Measurements from ENCODE around the gene PIK3R3.

PIK3R3 gene

DNA sequence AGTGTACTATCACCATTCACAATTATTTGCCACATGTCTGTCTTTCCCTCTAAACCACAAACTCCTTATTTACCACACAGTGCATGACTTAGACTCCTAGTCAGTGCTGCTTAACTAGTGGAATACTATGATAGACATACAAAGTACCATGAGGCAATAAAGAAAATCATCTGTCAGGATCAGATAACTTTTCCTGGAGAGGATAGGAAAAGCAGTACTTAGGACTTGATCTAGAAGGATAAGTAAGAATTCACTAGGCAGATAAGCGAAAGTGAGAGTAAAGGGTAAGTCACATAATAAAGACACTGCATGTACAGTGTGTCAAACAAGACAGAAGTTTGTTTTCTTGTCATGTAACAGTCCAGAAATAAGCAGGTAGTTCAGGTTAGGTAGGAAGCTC, 21.3 kb upstream of the PIK3R3 start:
- no peak for DNase-seq

GRCh38 chr1:46153228-46153627, 20.8 kb upstream of the PIK3R3 start:
- no peak for DNase-seq

DNA sequence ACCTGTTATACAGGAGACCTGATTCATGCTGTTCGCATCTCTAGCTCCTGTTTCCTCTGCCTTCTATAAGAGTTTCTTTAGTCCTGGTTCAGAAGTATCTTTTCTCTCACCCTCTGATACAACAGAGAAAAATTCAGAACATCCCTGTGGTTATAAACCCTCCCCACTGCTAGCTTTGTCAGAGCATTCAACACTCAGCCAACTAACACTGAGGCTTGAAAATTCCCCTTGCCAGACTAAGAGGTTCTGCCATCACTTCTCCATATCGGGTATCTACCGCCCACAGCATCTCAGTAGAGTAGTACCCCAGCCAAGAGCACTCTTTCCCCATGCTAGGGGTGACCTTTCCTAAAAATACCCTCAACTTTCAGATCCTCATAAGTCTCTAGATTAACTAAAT, 19.6 kb upstream of the PIK3R3 start:
- DNase-seq: no peak

- DNase-seq: no peak
These were observed 17.7 kb upstream of the PIK3R3 start for GRCh38 chr1:46150085-46150484.

DNA sequence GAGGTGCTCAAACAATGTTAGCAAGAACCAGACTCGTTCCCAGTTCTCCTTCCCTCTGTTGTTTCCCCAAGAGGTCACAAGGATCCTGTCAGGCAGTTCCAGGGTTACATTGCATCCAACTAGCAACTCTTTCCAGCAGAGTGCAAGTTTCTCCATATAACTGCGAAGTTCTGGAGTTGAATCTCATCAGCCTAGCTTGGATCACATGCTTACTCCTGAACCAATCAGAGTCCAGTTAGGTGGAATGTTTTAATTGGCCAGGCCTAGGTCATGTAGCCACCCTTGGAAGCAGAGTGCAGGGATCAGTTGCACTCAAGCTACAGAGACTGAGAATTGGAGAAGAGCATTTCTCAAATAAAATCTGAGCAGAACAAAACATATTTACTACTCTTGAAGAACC, 15.9 kb upstream of the PIK3R3 start:
- no peak for DNase-seq

- DNase-seq: no peak
These were observed 5.5 kb upstream of the PIK3R3 start for GRCh38 chr1:46137916-46138315.

- DNase-seq: no peak
These were observed 4.3 kb upstream of the PIK3R3 start for GRCh38 chr1:46136711-46137110.

DNA sequence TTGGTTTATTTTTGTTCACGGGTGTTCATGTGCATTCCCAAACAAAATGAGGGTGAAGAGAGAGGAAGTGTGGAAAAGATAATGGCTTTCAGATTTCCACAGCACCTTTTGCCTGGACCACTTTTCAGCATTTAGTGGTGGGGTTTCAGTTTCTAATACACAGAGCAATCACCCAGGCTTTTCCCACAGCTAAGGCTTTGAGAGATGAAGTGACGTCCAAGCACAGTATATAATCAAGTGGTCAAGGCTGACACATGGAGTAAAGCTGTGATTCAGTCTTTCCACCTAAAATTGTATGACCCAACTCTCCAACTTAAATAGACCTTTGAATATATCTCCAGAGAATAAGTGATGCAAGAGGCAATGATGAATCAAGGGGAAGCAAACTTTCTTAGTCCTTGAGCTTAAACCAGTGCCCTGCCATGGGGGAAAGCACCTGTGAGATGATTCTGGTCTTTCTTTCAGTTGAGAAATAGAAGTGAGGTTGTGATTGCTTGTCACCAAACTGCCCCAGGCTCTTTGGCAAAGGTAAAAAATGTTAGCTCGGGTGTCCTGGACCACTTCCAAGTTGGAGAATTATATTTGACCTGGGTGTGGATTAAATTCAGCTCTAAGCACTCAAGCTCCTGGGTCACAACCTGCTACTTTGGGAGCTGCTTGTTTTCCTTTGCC, 2.4 kb upstream of the PIK3R3 start:
- DNase-seq: no peak

- DNase-seq: no peak
These were observed 1.4 kb upstream of the PIK3R3 start for GRCh38 chr1:46133781-46134350.

- DNase-seq: no peak
These were observed 791 bp upstream of the PIK3R3 start for GRCh38 chr1:46133181-46133658.

GRCh38 chr1:46131712-46132528, 509 bp downstream of the PIK3R3 start:
- peak; percentile 10 to 26 for DNase-seq

DNA sequence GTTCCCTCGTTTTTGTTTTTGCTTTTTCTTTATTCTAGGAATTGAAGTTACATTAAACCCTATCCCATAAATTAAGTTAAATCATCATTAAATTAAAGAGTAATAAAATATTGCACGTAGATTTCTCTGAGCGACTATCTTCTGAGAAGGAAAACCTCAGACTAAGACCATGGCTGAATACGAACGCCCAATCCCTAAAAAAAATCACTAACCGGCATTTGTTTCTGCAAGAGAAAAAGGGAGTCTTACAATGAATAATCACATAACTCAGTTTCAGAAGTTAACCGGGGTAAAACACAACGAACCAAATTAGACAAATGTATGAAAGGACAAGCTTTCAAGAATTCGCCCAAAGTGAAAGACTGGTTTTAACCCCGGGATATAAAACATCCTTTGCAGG, 1.3 kb downstream of the PIK3R3 start:
- DNase-seq: no peak

GRCh38 chr1:46130606-46131005, 1.8 kb downstream of the PIK3R3 start:
- no peak for DNase-seq

DNA sequence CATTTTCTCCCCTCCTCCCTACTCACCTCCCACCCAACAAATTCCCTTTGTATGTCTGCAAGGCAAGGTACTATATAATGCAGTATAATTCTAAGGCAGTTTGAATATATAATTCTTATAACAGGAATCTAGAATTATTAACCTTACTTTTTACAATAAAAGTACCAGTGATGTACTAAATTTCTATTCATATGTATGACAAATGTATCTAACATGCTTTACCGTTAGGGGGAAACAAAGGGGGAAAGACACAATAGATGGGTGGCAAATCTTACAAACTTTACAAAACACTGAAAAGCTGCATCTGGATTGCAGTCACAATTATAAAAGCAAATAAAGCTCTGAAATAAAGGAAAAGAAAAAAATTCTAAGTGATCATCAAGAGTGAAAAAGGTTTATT, 2.3 kb downstream of the PIK3R3 start:
- no peak for DNase-seq

DNA sequence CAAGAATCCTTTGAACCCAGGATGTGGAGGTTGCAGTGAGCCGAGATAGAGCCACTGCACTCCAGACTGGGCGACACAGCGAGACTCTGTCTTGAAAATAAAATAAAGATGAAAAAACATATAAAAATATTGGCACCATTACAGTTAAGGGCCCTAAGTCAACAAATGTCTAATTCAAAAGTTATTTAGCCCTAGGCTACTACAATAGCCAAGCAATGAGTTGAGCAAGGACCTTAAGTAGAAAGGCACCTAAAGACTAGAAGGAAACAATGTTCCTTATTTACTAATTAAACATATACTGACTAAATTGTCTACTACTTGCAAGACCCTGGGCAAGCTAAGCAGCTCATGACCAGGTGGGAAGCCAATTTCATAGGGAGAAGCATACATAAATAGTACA, 4.1 kb downstream of the PIK3R3 start:
- DNase-seq: no peak

DNA sequence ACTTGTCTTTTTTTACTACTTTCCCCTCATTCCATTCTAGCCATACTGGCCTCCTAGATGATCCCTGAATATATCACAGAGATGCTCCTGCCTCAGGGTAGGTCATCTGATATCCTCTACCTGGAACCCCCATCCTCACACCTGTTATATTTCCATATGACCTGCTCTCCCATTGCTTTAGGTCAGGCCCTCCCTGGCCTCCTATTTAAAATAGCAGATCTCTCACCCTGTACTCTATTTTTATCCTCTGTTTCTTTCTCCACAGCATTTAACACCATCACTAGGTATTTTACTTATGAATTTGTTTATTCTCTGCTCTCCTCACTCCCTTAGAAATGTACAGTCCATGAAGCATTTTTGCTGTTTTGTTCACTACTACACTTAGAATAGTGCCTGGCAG, 13.6 kb downstream of the PIK3R3 start:
- DNase-seq: no peak

- no peak for DNase-seq
These were observed 14.5 kb downstream of the PIK3R3 start for GRCh38 chr1:46117810-46118494.

DNA sequence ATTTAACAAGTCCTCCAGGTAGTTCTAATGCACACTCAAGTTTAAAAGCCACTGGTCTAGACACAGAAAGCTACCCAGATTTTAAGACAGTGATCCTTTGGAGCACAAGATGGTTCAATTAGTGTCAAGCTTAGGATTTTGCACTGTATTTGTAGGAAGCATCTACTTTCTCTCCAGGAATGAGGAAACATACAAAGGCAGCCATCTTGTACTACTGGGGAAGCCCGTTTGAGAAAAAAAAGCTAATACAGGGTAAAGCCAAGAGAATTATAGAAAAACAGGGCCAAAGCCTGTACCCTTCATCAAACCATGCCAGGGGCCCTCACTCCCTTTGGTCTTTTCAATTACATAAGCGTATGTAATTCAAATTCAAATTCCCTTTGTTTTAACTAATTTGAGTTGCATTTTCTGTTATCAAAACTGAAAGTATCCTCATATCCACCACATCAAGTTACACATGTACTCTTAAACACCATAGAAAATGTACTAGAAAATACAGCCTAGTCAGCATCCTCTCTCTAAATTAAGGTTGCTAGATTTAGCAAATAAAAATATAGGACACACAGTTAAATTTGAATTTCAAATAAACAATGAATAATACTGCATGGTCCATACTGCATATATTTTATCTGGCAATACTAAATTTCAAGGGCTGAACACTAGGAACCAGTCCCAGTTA, 17.4 kb downstream of the PIK3R3 start:
- no peak for DNase-seq

DNA sequence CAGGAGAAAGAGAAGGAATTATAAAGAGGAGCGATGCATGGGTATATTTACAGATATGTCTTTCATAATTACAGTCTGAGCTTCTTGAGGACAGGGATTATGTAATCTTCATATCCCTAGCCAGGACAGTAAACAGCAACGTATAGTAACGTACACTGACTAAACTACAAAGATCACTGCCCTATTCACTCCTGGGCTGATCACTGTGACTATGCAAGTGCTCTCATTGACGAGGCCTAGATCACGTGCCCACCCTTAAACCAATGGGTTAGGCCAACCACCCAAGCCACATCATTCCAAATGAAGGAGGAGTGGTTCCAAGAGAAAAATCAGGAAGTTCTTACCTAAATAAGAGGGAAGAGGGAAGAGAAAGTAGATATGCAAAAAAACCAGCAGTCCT, 18.5 kb downstream of the PIK3R3 start:
- no peak for DNase-seq

DNA sequence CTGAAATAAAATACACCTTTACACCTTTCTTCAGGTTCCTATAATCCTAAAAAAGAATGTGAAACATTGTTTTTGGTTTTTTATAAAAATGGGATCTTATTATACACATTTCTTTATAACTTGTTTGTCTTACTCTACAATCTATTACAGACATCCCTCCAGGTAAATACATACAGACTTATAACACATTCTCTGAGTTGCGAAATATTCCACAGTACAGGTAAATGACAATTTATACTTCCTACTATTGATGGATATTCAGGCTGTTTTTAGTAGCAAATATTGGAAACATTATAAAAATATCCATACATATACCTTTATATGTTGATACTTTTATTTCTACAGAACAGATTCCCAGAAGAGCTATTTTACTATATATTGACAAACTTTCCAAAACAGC, 20.3 kb downstream of the PIK3R3 start:
- no peak for DNase-seq

DNA sequence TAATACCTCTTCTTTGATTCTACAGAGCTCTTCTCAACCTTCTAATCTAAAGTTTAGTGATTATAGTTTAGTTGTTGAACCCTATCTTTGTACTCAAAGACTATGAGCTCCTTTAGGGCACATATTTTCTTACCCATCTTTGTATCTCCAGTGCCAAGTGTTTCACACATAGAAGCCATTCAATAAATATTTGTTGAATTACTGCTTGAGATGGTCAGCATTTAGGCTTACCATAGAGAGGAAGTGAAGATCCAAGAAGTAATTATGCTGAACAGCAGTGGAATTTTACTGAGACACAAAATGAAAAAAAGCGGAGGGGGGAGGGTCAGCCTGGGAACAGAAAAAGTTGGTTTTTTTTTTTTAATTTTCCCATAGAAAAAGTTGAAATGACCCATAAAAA, 21.9 kb downstream of the PIK3R3 start:
- no peak for DNase-seq

DNA sequence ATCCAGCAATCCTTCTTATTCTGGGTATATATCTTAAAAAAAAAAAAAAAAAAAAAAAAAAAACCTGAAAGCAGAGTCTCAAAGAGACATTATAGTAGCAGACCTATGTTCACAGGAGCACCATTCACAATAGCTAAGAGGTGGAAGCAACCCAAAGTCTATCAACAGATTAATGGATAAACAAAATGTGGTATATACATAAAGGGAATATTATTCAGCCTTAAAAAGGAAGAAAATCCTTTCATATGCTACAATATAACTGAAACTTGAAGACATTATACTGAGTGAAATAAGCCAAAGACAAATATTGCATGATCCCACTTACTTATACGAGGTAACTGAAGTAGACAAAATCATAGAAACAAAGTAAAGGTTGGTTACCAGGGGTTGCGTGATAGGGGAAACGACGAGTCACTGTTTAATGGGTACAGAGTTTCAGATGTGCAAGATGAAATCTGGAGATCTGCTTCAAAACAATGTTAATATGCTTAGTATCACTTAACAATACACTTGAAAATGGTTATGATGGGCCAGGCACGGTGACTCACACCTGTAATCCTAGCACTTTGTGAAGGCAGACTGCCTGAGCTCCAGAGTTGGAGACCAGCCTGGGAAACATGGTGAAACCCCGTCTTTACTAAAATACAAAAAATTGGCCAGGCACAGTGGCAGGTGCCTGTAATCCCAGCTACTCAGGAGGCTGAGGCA, 29.5 kb downstream of the PIK3R3 start:
- DNase-seq: no peak
